GM21526 (cell line): ENCODE measurements around the gene LGALS7B.
"Not testable (repeated sequence)": the region's sequence is repeated elsewhere in the genome, so short reads cannot be mapped to it uniquely, and the experiment has no call there.

ENCODE experiments used
- ATAC-seq: cut with Tn5 transposase; IDR thresholded peaks from one replicate; pipeline ENCODE4 v1.9.1; 2021; ENCODE audit warnings: moderate library complexity; ENCODE audit not compliant: unreplicated experiment, low FRiP score

Gene LGALS7B

GRCh38 chr19:38769635-38770211, 19.3 kb upstream of the LGALS7B start:
- no peak for ATAC-seq

- ATAC-seq = not testable (repeated sequence)
These were observed 18.6 kb upstream of the LGALS7B start for GRCh38 chr19:38770228-38770948.

GRCh38 chr19:38770949-38771275, 18.1 kb upstream of the LGALS7B start:
- ATAC-seq = not testable (repeated sequence)

GRCh38 chr19:38771569-38771968, 17.4 kb upstream of the LGALS7B start:
- not testable (repeated sequence) for ATAC-seq

GRCh38 chr19:38773469-38774177, 15.4 kb upstream of the LGALS7B start, which contains the start of gene LGALS7:
Gene LGALS7 (minus strand): TSS chr19:38773517. CDS start chr19:38773492, 25 bp downstream.
- no peak for ATAC-seq

- ATAC-seq = no peak
These were observed 14.6 kb upstream of the LGALS7B start for GRCh38 chr19:38774181-38774950.

GRCh38 chr19:38778733-38779132, 10.3 kb upstream of the LGALS7B start:
- ATAC-seq = no peak

- ATAC-seq = no peak
These were observed 8.6 kb upstream of the LGALS7B start for GRCh38 chr19:38780443-38780842.

GRCh38 chr19:38781058-38781457, 7.9 kb upstream of the LGALS7B start:
- no peak for ATAC-seq

GRCh38 chr19:38782212-38782611, 6.8 kb upstream of the LGALS7B start:
- ATAC-seq = not testable (repeated sequence)

GRCh38 chr19:38784224-38784623, 4.8 kb upstream of the LGALS7B start:
- ATAC-seq = no peak

- no peak for ATAC-seq
These were observed 3.8 kb upstream of the LGALS7B start for GRCh38 chr19:38785187-38785699.

GRCh38 chr19:38786061-38786460, 2.9 kb upstream of the LGALS7B start:
- not testable (repeated sequence) for ATAC-seq

- ATAC-seq = no peak
These were observed 2.3 kb upstream of the LGALS7B start for GRCh38 chr19:38786572-38787265.

GRCh38 chr19:38790507-38791403, 1.8 kb downstream of the LGALS7B start:
- not testable (repeated sequence) for ATAC-seq

- ATAC-seq = not testable (repeated sequence)
These were observed 2.6 kb downstream of the LGALS7B start for GRCh38 chr19:38791451-38792064.

GRCh38 chr19:38792250-38793111, 3.5 kb downstream of the LGALS7B start:
- no peak for ATAC-seq

- ATAC-seq = no peak
These were observed 4.2 kb downstream of the LGALS7B start for GRCh38 chr19:38793177-38793576.
